HG03439 (cell line): ENCODE data around the gene OLIG1.
A peak's percentile ranks its signal among the peaks of the same experiment; 100 is the strongest.

ENCODE experiments used
- ATAC-seq: cut with Tn5 transposase; IDR thresholded peaks from one replicate; pipeline ENCODE4 v1.9.1; 2021; ENCODE audit warnings: mild to moderate bottlenecking, moderate library complexity; ENCODE audit not compliant: unreplicated experiment

The OLIG1 gene

GRCh38 chr21:33061233-33061632 lies 8.7 kb upstream of the OLIG1 start:
- no peak for ATAC-seq

GRCh38 chr21:33063375-33063883 lies 6.5 kb upstream of the OLIG1 start:
- no peak for ATAC-seq

GRCh38 chr21:33063907-33064622 lies 5.9 kb upstream of the OLIG1 start:
- no peak for ATAC-seq

- ATAC-seq = no peak
Measured at GRCh38 chr21:33064623-33065390, 5.1 kb upstream of the OLIG1 start.

GRCh38 chr21:33067043-33067442 lies 2.9 kb upstream of the OLIG1 start:
- ATAC-seq = no peak

- ATAC-seq = no peak
Measured at GRCh38 chr21:33067457-33067856, 2.5 kb upstream of the OLIG1 start.

GRCh38 chr21:33069243-33069642 lies 698 bp upstream of the OLIG1 start:
- no peak for ATAC-seq

GRCh38 chr21:33069645-33069993 lies 322 bp upstream of the OLIG1 start:
- no peak for ATAC-seq

- no peak for ATAC-seq
Measured at GRCh38 chr21:33070744-33070997, 730 bp downstream of the OLIG1 start.

GRCh38 chr21:33070998-33071769 lies 1.2 kb downstream of the OLIG1 start:
- ATAC-seq = no peak

GRCh38 chr21:33071770-33072306 lies 1.9 kb downstream of the OLIG1 start:
- no peak for ATAC-seq

- no peak for ATAC-seq
Measured at GRCh38 chr21:33073636-33074035, 3.7 kb downstream of the OLIG1 start.

GRCh38 chr21:33075128-33075527 lies 5.2 kb downstream of the OLIG1 start:
- no peak for ATAC-seq

GRCh38 chr21:33075596-33076195 lies 5.8 kb downstream of the OLIG1 start:
- no peak for ATAC-seq

GRCh38 chr21:33076600-33077329 lies 6.8 kb downstream of the OLIG1 start:
- ATAC-seq = no peak

GRCh38 chr21:33078907-33079582 lies 9.1 kb downstream of the OLIG1 start:
- peak; percentile 96 for ATAC-seq

GRCh38 chr21:33080376-33080775 lies 10.4 kb downstream of the OLIG1 start:
- ATAC-seq = no peak

GRCh38 chr21:33080776-33081175 lies 10.8 kb downstream of the OLIG1 start:
- no peak for ATAC-seq

GRCh38 chr21:33088384-33088783 lies 18.4 kb downstream of the OLIG1 start:
- ATAC-seq = no peak
